GM12892 (cell line): ENCODE measurements around the gene CNDP1.

Experiments
- POLR2A ChIP-seq: IDR thresholded peaks from 2 replicates; pipeline ENCODE4 v1.6.1; 2011; ENCODE audit warnings: low read depth, low read length, control low read depth
- TAF1 ChIP-seq: IDR thresholded peaks from 2 replicates; pipeline ENCODE4 v1.6.1; 2011; ENCODE audit warnings: low read depth, mild to moderate bottlenecking, control low read depth, low read length, borderline replicate concordance

GRCh38 chr18:74486119-74486849 lies 48.0 kb upstream of the CNDP1 start:
- TF ChIP-seq POLR2A, result no peak
- no peak for TF ChIP-seq TAF1
